Renal cortical epithelial cell (primary cell): ENCODE data around the gene CYBC1. TPM values are rescaled to one million over a fixed set of nuclear protein-coding genes. Genes with fewer than 3 reads are reported as not detected.

Source experiments
- DNase-seq: peaks from one replicate; pipeline ENCODE4 v3.0.0-alpha.2; 2011; ENCODE audit warnings: low read depth
- total RNA-seq: library from RNA; depleted of rRNA; stranded (reverse); fragments of >200 nt; gene quantifications from 2 replicates; pipeline ENCODE4 v1.2.3, GENCODE V29; 2014

The CYBC1 gene
- total RNA-seq, 1 donor from 2014 or later: 100 TPM

DNA sequence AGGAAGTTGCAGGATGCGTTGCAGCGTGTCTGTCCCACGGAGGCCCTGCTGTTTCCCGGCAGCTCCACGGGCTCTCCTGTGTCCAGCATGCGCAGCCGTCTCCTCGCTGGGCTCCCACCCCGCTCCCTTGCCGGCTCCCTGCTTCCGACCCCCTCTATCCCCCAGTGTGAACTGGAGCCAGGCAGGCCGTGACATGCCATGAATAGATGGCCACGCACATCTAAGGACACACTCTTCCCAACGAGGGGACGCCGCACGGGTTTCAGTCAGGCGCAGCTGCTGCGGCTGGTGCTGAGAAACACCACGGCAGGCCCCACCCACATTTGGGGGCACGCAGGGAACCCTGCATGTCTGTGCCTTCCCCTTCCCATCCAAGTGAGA lies 41.6 kb downstream of the CYBC1 start:
- DNase-seq: no peak

DNA sequence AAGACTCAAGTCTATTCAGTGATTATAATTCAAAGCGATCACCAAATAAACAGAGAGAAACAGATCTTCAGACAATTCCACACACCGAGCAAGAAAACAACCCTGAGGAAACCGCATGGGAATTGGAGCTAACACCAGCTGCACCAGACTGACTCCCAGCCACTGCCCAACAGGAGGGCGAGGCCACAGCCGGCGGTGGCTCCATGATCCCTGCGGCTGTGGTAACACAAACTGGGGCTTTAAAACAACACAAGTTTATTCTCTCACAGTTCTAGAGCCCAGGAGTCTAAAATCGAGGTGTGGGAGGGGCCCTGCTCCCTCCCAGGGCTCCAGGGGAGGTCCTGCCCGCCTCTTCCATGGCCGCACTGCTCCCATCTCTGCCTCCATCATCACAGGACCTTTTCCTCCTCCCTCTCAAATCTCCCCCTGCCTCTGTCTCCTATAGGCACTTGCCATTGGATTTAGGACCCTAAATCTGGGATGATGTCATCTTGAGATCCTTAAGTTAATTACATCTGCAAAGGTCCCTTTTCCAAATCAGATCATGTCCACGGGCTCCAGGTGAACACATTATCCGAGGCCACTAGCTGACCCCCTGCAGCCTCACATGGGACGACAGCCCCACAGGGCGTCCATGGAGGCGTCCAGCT lies 42.1 kb downstream of the CYBC1 start:
- no peak for DNase-seq

DNA sequence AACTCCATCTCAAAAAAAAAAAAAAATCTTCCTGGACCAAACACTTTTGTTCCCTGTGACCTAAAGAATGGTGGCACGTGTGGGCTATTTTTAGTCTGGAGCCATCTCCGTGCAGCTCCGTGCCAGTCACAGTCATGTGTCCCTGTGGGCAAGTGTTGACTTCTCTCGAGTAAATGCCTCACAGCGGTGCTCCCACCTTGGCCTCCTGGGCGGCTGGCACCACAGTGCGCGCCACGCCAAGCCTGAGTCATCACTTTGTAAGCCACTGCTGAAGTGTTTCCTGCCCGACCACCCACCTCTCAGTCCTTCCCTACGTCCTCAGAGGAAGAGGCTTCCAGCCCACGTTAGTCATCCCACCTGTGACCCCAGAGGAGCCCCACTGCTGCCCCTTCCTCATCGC lies 43.3 kb downstream of the CYBC1 start:
- DNase-seq: no peak

DNA sequence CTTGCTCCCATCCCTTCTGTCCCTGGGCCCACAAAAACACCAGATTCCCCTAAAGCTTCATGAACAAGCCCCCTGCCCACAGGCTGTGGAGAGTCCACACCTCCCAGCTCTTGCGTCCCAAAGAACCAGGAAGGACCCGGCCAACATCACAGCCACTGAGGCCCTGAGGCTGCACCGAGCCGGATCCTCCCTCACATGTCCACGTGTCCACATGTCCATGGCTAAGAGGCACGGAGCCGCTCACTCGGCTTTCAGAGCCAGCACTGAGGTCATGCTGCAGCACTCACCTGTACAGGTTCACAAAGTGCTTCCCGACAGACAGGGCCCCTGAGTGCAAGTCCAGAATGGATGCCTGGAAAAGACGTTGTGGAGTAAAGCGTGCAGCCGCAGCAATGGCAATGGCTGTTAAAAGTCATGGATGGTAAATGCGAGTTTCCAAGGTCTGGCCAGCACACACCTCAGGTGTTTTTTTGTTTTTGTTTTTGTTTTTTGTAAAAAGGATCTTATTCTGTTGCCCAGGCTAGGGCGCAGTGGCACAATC lies 44.4 kb downstream of the CYBC1 start:
- no peak for DNase-seq

DNA sequence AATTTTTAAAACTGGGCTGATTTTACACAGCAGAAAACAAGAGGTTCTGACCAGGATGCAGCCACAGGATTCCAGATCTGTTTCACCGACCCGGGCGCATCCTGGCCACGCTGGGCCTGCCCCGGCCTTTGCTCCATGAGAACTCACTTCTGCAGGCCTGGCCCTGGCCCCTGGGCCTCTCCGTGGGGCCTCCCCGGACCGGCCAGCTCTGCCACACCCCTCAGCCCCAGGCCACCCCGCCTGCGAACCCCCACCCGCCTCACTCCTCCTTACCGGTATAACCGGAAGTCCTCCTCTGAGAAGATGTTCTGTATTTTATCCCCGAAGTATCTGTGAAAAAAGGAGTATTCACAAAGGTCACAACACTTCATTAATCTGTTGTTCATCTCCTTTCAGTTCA lies 45.5 kb downstream of the CYBC1 start:
- DNase-seq: no peak

DNA sequence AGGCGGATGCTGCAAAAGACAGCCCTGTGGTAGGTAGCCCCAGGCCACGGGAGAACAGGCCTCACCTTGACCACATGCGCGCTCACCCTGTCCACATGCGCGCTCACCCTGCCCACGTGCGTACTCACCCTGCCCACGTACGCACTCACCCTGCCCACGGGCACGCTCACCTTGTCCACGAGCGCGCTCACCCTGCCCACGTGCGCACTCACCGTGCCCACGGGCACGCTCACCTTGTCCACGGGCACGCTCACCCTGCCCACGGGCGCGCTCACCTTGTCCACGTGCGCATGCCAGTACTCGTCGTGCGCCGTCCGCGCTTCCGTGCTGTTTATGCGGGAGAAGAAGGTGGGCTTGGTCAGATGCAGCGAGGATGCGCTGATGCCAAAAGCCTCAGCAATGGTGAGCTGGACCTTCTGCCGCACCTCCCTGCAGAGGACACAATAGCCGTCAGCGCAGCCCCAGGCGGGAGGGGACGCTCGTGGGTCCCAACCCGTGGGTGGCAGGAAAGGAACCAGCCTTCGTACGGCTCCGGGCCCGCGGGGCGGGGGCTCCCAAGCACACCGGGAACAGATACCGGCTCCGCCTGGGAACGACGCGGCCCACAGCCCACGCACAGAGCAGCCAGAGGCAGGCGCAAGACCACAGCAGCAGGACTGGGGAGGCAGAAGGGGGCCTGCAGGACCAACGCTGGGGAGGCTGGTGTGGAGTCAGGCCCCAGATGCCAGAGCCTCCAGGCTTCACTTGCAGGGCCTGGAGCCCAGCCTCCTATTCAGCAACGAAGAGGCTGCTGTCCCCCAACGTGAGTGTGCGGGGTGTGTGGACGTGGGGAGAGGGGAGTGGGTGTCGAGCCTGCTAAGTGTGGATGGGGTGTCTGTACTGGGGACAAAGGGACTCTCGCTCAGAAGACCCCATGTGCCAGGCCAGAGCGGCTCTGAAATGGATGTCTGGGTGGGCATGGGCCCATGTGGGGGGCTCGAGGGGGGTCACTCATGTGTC lies 46.6 kb downstream of the CYBC1 start:
- DNase-seq: no peak

DNA sequence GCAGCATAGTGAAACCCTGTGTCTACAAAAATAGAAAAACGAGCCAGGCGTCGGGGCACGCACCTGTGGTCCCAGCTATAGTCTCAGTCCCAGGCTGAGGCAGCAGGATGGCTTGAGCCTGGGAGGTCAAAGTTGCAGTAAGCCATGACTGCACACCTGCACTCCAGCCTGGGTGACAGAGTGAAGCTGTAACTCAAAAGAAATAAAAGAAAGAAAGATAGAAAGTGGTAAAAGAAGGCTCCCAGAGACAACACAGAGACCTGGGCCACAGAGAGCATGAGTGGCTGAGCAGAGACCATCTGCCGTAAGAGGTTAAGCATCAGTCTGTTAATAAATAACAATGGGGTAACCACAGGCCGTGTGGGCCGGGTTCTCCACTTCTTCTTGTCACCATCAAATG lies 47.7 kb downstream of the CYBC1 start:
- DNase-seq: peak; percentile 73

DNA sequence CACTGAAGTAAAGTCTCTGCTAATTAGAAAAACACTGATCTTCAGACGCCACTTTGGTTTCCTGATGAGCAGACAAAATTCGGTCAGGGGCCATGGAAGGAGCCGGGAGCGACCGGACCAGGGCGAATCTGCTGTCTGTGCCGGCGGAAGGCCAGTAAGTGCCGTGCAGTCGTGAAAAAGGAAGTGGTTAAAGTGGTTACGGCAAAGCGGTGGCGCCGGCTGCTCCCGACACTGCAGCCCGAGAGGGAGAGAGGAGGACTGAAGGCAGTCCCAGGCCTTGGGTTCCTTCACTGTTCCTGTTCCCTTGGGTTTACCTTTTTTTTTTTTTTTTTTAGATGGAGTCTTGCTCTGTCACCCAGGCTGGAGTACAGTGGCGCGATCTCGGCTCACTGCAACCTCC lies 49.7 kb downstream of the CYBC1 start:
- no peak for DNase-seq

DNA sequence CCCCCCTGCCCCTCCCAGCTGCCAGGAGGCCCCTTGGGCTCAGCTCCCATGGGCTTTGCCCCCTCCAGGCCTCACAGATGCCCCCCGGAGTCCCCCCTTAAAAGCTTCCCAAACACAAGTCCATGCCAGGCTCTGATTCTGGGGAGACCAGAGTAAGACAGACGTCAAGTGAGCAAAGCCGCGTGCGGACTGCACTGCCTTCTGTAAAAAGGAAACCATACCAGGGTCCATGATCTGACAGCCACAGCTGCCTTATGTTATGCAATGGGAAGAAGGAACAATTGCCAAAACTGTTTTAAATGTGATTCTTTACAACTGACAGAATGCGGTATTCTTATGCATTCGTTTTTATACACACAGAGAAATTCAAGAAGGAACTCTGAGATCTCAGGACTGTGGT lies 50.3 kb downstream of the CYBC1 start:
- no peak for DNase-seq

DNA sequence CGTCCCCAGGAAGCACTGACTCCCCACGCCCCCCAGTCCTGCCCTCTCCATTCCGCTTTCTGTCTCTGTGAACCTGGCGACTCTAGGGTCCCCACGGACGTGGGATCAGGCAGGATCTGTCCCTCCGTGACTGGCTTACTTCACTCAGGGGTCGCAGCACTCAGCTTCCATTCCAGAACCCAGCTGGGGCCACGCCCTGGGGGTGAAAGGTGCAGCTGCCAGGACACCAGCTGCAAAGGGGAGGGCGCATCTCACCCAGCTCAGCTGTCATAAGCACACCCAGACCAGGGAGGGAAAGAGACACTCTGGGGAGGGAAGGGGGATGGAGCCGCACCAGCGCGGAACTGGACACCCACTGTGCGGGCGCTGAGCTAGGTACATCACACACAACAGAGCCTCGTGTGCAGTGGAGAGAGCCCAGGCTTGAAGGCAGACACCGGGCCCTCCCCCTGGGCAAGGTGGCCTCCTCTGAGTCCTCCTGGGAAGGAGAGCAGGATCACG lies 50.9 kb downstream of the CYBC1 start:
- DNase-seq: no peak

DNA sequence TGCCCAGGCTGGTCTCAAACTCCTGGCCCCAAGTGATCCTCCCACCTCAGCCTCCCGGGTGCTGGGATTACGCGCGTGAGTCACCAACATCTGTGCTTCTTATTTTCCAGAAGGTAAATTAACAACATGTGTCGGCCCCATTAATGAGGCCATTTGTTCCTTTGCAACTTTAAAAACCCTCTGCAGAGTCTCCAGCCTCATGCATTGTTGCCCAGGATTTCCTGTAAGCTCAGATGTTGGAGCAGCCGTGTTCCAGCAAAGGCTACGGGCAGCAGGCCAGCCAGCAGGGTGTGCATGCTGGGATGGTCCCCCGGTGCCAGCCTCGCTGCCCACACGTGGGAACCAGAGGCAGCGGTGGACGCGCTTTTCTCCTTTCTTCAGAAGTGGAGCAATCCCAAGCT lies 51.5 kb downstream of the CYBC1 start:
- DNase-seq: no peak

DNA sequence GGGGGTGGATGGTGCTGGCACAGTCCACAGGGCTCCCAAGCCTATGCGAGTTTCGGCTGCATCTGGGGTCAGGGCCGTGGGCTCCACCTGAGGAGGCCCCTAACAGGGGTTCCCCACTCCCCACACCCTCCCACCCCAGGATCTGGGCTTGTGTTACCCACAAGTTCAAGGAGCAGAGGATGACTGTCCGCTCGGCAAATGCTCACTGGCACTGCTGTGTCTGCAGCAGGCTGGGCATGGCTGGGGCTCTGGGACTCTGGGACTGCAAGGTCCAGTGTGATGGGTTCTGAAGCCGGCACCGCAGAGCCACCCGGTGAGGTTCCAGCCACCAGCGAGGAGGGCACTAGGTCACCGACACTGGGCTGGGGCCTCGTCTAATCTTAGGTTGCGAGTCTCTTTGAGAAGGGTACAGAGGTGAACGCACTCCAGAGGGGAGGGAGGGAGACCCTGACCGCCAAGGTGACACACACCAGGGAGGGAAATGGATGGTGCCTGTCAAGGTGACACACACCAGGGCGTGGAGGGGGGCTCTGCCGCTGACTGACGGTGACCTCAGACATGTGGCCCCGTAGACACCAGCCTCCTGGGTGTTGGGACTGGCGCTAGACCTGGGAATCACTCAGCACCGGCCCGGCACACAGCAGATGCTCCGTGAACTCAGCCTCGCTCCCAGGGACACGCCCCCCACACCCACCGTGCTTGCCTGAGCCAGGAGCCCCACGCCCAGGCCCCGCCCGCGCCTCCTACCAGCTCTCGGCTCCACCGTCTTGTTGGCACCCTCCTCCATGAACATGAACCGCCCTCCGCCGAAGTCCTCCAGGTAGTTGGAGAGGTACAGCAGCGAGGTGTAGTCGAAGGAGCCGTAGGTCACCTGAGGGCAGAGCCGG lies 52.9 kb downstream of the CYBC1 start:
- no peak for DNase-seq

DNA sequence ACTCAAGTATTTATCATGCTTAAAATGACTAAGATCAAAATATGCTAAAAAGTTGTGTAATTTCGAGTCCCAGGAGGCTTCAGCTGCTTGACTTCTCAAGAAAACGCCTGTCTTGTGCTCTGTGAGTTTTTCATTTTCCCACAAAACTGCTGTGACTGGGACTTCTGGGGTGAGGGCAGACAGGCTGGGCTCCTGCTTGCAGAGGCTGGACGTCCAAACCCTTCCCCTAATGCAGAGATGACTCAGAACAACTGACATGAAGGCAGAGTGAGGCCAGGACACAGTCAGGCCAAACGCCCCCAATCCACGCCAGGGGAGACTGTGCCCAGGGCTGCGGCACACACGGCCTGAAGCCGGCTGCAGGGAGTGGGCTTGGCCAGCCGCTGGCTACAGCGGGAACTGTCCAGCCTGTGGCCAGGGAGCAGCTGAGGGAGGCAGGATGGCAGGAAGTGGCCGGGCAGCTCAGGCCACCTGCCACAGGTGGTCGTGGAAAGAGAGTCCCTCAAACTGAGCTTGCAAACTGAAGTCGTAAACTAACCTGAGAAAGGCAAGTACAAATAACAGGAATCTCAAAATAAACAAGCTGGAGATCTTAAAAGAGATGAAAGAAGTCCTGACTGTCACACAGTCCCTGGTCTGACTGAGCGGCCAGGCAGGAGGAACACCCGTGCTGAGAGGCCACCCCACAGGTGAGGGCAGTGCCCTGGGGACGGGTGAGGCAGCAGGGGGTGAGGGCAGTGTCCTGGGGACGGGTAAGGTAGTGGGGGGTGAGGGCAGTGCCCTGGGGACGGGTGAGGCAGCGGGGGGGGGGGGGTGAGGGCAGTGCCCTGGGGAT lies 53.7 kb downstream of the CYBC1 start:
- no peak for DNase-seq

DNA sequence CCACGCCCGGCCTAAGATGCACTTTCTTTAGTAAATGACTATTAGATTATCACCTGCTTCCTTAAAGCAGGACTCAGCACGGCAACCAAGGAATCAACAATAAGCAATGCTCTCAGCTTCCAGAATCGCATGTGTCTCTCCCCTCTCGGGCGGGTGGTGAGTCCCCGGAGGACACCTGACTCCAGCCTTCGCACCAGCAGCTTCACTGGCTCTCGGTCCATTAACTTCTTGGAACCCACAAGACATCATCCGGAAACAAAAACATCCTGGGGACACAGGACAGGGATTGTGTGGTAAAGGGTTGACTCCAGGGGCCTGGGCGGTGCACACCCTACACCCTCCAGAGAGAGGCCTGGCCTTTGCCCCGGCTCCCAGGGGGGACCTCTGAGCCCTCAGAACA lies 56.3 kb downstream of the CYBC1 start:
- DNase-seq: no peak

DNA sequence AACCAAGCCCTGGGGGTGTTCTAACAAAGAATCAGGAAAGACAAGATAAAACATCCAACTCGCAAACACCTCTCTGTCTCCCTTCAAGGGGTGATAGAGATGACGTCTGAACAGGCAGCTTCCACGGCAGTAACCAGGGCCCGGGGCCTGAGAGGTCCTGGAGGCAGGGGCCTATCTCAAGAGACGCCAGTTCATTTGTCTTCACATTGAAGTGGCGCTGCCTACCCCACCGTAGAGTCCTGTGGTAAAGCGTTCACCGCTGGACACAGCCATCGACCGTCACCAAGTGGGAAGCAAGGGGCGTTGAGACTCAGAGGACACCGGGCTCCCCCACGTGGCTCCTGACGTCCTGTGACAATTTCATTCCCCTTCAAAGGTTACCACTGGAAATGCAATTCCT lies 57.6 kb downstream of the CYBC1 start:
- no peak for DNase-seq

Other genes starting within 250 kb of the CYBC1 start
- gene CCDC57, start 237.9 kb downstream of the CYBC1 start, total RNA-seq: 7.3 and 28.2 TPM in 2 replicates
- 290 and 393 TPM in 2 replicates for gene SLC16A3, start 221.7 kb downstream of the CYBC1 start, total RNA-seq
- gene CSNK1D, start 177.1 kb downstream of the CYBC1 start, total RNA-seq: 55.4 and 115 TPM in 2 replicates
- not detected in 2 replicates for gene CD7, start 133.1 kb downstream of the CYBC1 start, total RNA-seq
- 2.4 and 7.8 TPM in 2 replicates for gene SECTM1, start 117.0 kb downstream of the CYBC1 start, total RNA-seq
- gene TEX19, start 91.5 kb downstream of the CYBC1 start, total RNA-seq: 0.05 TPM in 1 of 2 replicates, not detected in the other
- gene UTS2R, start 79.0 kb downstream of the CYBC1 start, total RNA-seq: 0.10 TPM in 1 of 2 replicates, not detected in the other
- 8.5 and 21.7 TPM in 2 replicates for gene HEXD, start 32.4 kb downstream of the CYBC1 start, total RNA-seq
- gene OGFOD3, start 32.2 kb downstream of the CYBC1 start, total RNA-seq: 37.2 and 48.7 TPM in 2 replicates
- 31.1 and 52.4 TPM in 2 replicates for gene NARF, start 8.0 kb upstream of the CYBC1 start, total RNA-seq
- gene FOXK2, start 69.0 kb upstream of the CYBC1 start, total RNA-seq: 20.1 and 35.5 TPM in 2 replicates
- 88.6 and 98.6 TPM in 2 replicates for gene WDR45B, start 197.7 kb upstream of the CYBC1 start, total RNA-seq
- 11.1 and 31.5 TPM in 2 replicates for gene RAB40B, start 247.9 kb upstream of the CYBC1 start, total RNA-seq